OCI-LY7 (cell line): ENCODE measurements around the gene RIPOR1. TPM values are rescaled to one million over a fixed set of nuclear protein-coding genes. Genes with fewer than 3 reads are reported as not detected.

Source experiments
- BruUV-seq: library from RNA; stranded (reverse); fragments of 400-500 nt; replicated peaks from 2 replicates; lab custom pipeline; 2021; lab: Mats Ljungman, UMichigan
- CTCF ChIA-PET: fragments of 300-600 bp; sonication (Branson Sonifier 250); formaldehyde crosslinking; loops from one replicate; lab custom pipeline; 2022; ENCODE audit warnings: antibody characterized with exemption; ENCODE audit not compliant: unreplicated experiment; lab: Charles Lee
- POLR2A ChIA-PET: fragments of 300-600 bp; sonication (Branson Sonifier 250); formaldehyde crosslinking; loops from one replicate; lab custom pipeline; 2022; ENCODE audit warnings: antibody characterized with exemption; lab: Charles Lee
- DNase-seq: peaks from one replicate; pipeline ENCODE4 v3.0.0-alpha.2; 2015; ENCODE audit warnings: low spot score
- H2AFZ ChIP-seq: fragments of 200-600 bp; sonication (generic), shearing (Covaris generic); 2 replicates; pipeline ENCODE4 v1.6.1; 2014; ENCODE audit warnings: mild to moderate bottlenecking, antibody characterized with exemption, low read length, moderate library complexity
- H3K27ac ChIP-seq: fragments of 200-600 bp; sonication (generic); 2 replicates; pipeline ENCODE4 v1.5.1; 2014; ENCODE audit warnings: mixed run types, low read depth, mild to moderate bottlenecking, moderate library complexity, low read length, inconsistent platforms; ENCODE audit not compliant: poor library complexity, severe bottlenecking
- H3K36me3 ChIP-seq: fragments of 200-600 bp; sonication (generic); 2 replicates; pipeline ENCODE4 v1.6.1; 2014; ENCODE audit warnings: mild to moderate bottlenecking, antibody characterized with exemption, low read length, moderate library complexity, mixed read lengths; ENCODE audit not compliant: insufficient read depth
- H3K4me1 ChIP-seq: fragments of 200-600 bp; sonication (generic); 2 replicates; pipeline ENCODE4 v1.5.1; 2014; ENCODE audit warnings: mild to moderate bottlenecking, low read length; ENCODE audit not compliant: insufficient read depth, poor library complexity, severe bottlenecking
- H3K4me2 ChIP-seq: fragments of 200-600 bp; sonication (generic); 2 replicates; pipeline ENCODE4 v1.6.1; 2014; ENCODE audit warnings: mild to moderate bottlenecking, low read length
- H3K4me3 ChIP-seq: fragments of 200-600 bp; sonication (generic); 2 replicates; pipeline ENCODE4 v1.5.1; 2014; ENCODE audit warnings: mild to moderate bottlenecking, low read depth, low read length; ENCODE audit not compliant: poor library complexity, severe bottlenecking
- H3K79me2 ChIP-seq: fragments of 200-600 bp; sonication (generic); 2 replicates; pipeline ENCODE4 v1.6.1; 2016; ENCODE audit warnings: low read depth, mild to moderate bottlenecking, low read length, moderate library complexity, mixed read lengths; ENCODE audit not compliant: insufficient read depth
- H3K9me2 ChIP-seq: fragments of 200-600 bp; sonication (generic); 2 replicates; pipeline ENCODE4 v1.6.1; 2016; ENCODE audit warnings: mild to moderate bottlenecking, low read length, mixed read lengths; ENCODE audit not compliant: insufficient read depth
- H3K9me3 ChIP-seq: fragments of 200-600 bp; sonication (generic); 2 replicates; pipeline ENCODE4 v1.6.1; 2014; ENCODE audit warnings: mild to moderate bottlenecking, mixed run types, low read length, mixed read lengths
- H4K20me1 ChIP-seq: fragments of 200-600 bp; sonication (generic); 2 replicates; pipeline ENCODE4 v1.6.1; 2014; ENCODE audit warnings: mild to moderate bottlenecking, antibody characterized with exemption, low read length, moderate library complexity, mixed read lengths; ENCODE audit not compliant: insufficient read depth
- CTCF ChIP-seq: fragments of 200-600 bp; sonication (generic); conservative IDR thresholded peaks from 2 replicates; pipeline ENCODE4 v1.5.1; 2014; ENCODE audit warnings: mild to moderate bottlenecking, antibody characterized with exemption, low read length, moderate library complexity, mixed read lengths
- EZH2phosphoT487 ChIP-seq: fragments of 200-600 bp; sonication (generic); IDR thresholded peaks from 2 replicates; pipeline ENCODE4 v1.6.1; 2018; ENCODE audit warnings: low read depth, borderline replicate concordance, mild to moderate bottlenecking, mixed run types, antibody characterized with exemption, low read length, moderate library complexity, mixed read lengths
- intact Hi-C: fragments of 100-400 bp; cut with micrococcal nuclease; formaldehyde crosslinking; loops from one replicate; pipeline ENCODE4 v1.10.0; 2022; ENCODE audit not compliant: unreplicated experiment
- total RNA-seq, 2 experiments: library from RNA; depleted of rRNA in 1 of 2; stranded (reverse); fragments of >200 nt in 1 of 2; shearing (Covaris generic) in 1 of 2; gene quantifications; 2 replicates each; pipeline ENCODE4 v1.2.3, GENCODE V29; 2014 to 2022

The RIPOR1 gene
- total RNA-seq, 2 experiments from 2014 or later = 9.7 to 40.2 TPM

- Histone ChIP-seq H3K9me3 (no peaks in the 10 kb centered on the region), H4K20me1 (no peaks in the 10 kb centered on the region), H3K9me2 (no peaks in the 10 kb centered on the region), H3K36me3 (peaks cover 11% of the 10 kb centered on the region; the same call in 1 of the 2 replicates), H3K4me1 (peaks cover 64% of the 10 kb centered on the region), H3K4me2 (no peak overlapping the region), H2AFZ (no peak overlapping the region), H3K79me2 (peaks cover 10% of the 10 kb centered on the region; the same call in 1 of the 2 replicates), H3K27ac (no peak overlapping the region), H3K4me3 (no peak overlapping the region)
- POLR2A ChIA-PET = no interaction called here
- CTCF ChIA-PET = no interaction called here
- BruUV-seq = no TSS peak
- DNase-seq = peak; percentile 85
- intact Hi-C loops = loop anchor here (10.0 kb wide), 1 partner anchor 262 kb away; the partner anchor contains the start of genes RANBP10 and TSNAXIP1
- TF ChIP-seq CTCF (no peak), EZH2phosphoT487 (no peak)
These were observed 13.8 kb downstream of the RIPOR1 start for GRCh38 chr16:67542464-67542863.

- intact Hi-C loops = loop anchor here (10.0 kb wide), 1 partner anchor 262 kb away; the partner anchor contains the start of genes RANBP10 and TSNAXIP1
- no peaks in the 10 kb centered on the region for H4K20me1 ChIP-seq
- BruUV-seq = no TSS peak
- peaks cover 10% of the 10 kb centered on the region; the same call in 1 of the 2 replicates for H3K79me2 ChIP-seq
- POLR2A ChIA-PET = interaction anchor here (0.6 kb wide), 1 partner anchor 227 kb away, joined by 4 read pairs; no protein-coding TSS in a partner anchor
- H3K4me1 ChIP-seq = peaks cover 62% of the 10 kb centered on the region
- no peaks in the 10 kb centered on the region for H3K9me2 ChIP-seq
- H3K4me2 ChIP-seq = no peak overlapping the region
- H2AFZ ChIP-seq = no peak overlapping the region
- no peak overlapping the region for H3K27ac ChIP-seq
- CTCF ChIA-PET = no interaction called here
- no peak overlapping the region for H3K4me3 ChIP-seq
- peaks cover 11% of the 10 kb centered on the region; the same call in 1 of the 2 replicates for H3K36me3 ChIP-seq
- H3K9me3 ChIP-seq = no peaks in the 10 kb centered on the region
- TF ChIP-seq EZH2phosphoT487 = no peak
- DNase-seq = no peak
These were observed 14.4 kb downstream of the RIPOR1 start for GRCh38 chr16:67543036-67543435.

- no peak overlapping the region for H2AFZ ChIP-seq
- H3K9me3 ChIP-seq = no peaks in the 10 kb centered on the region
- BruUV-seq = no TSS peak
- no peak overlapping the region for H3K4me3 ChIP-seq
- H3K4me2 ChIP-seq = no peak overlapping the region
- peaks cover 63% of the 10 kb centered on the region for H3K4me1 ChIP-seq
- peaks cover 10% of the 10 kb centered on the region; the same call in 1 of the 2 replicates for H3K79me2 ChIP-seq
- no peak for TF ChIP-seq EZH2phosphoT487
- TF ChIP-seq CTCF = no peak
- intact Hi-C loops = loop anchor here (10.0 kb wide), 1 partner anchor 261 kb away; the partner anchor contains the start of genes RANBP10 and TSNAXIP1
- H3K9me2 ChIP-seq = no peaks in the 10 kb centered on the region
- H4K20me1 ChIP-seq = no peaks in the 10 kb centered on the region
- H3K36me3 ChIP-seq = peaks cover 11% of the 10 kb centered on the region; the same call in 1 of the 2 replicates
- no peak for DNase-seq
- ChIA-PET POLR2A (interaction anchor here (0.5 to 12.9 kb wide), 5 partner anchors 11 to 725 kb away, joined by 3 to 251 read pairs (median 12); partner anchors contain the start of genes CARMIL2 and CTCF), CTCF (interaction anchor here (0.7 kb wide), 1 partner anchor 100 kb away, joined by 3 read pairs; no protein-coding TSS in a partner anchor)
- H3K27ac ChIP-seq = peak overlapping the region; percentile 98
These were observed 15.0 kb downstream of the RIPOR1 start for GRCh38 chr16:67543582-67543981.
